NB4 (cell line): ENCODE data around the gene SLC1A5.

Experiments
- MYC ChIP-seq: IDR thresholded peaks from 2 replicates; pipeline ENCODE4 v1.6.1; 2011; ENCODE audit warnings: low read depth, low read length
- POLR2A ChIP-seq: IDR thresholded peaks from 2 replicates; pipeline ENCODE4 v1.6.1; 2011; ENCODE audit warnings: mild to moderate bottlenecking; ENCODE audit not compliant: insufficient read length; ENCODE audit errors: extremely low read depth
- TF ChIP-seq, protein P1 (sequence below): IDR thresholded peaks from one replicate; pipeline ENCODE4 v1.5.1; 2012; ENCODE audit warnings: low read depth, low read length

DNA sequence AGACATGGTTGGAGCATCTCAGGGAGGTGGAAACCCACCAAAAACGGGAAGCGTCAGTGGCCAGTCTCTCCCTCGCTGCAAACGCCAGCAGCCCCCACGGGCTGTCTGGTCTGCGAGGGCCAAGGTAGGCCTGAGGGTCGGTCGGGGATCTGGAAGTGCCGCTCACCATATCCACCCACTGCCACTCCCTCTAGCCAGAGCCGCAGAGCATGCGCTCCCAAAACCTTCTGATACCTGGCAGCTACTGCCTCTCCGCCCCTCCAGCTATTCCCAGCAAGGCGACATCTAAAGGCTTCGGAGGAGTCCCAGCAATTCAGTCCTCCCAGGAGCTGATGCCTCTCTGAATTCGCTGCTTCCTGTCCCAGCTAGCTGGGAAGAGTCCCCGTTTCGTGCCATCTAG, 46.9 kb downstream of the SLC1A5 start:
- TF ChIP-seq, protein P1, sequence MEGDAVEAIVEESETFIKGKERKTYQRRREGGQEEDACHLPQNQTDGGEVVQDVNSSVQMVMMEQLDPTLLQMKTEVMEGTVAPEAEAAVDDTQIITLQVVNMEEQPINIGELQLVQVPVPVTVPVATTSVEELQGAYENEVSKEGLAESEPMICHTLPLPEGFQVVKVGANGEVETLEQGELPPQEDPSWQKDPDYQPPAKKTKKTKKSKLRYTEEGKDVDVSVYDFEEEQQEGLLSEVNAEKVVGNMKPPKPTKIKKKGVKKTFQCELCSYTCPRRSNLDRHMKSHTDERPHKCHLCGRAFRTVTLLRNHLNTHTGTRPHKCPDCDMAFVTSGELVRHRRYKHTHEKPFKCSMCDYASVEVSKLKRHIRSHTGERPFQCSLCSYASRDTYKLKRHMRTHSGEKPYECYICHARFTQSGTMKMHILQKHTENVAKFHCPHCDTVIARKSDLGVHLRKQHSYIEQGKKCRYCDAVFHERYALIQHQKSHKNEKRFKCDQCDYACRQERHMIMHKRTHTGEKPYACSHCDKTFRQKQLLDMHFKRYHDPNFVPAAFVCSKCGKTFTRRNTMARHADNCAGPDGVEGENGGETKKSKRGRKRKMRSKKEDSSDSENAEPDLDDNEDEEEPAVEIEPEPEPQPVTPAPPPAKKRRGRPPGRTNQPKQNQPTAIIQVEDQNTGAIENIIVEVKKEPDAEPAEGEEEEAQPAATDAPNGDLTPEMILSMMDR = no peak
- no peak for TF ChIP-seq POLR2A
- TF ChIP-seq MYC = no peak
